ENCODE results near the gene KCND2. TPM values are rescaled to one million over a fixed set of nuclear protein-coding genes. Genes with fewer than 3 reads are reported as not detected.

Gene KCND2
- total RNA-seq, 1 donor from 2014 or later: 0.61 TPM

DNA sequence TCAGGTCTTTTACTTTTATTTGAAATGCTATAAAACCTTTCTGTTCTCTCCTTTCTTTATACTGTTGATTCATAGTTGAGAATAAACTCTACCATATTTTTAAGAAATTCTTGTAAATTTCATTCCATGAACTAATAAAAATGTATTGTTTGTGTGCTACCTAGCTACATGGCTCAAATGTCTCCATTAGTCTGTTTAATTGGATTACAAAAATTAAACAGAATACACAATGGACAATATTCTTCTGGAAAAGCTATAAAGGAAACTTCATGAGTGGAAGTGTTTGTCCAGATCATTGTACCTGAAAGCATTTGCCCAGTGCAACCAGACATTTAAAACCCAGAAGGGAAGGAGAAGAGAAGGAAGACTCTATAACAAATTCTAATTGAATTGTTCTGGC, 20.1 kb downstream of the KCND2 start:
- Histone ChIP-seq H3K4me3 (no peak overlapping the region), H3K36me3 (no peaks in the 10 kb centered on the region), H3K4me1 (no peaks in the 10 kb centered on the region), H3K27me3 (no peaks in the 10 kb centered on the region), H3K27ac (no peak overlapping the region), H3K9me3 (no peaks in the 10 kb centered on the region)
- intact Hi-C loops (cut with DNase I): no loop called here
- TF ChIP-seq, protein P1, sequence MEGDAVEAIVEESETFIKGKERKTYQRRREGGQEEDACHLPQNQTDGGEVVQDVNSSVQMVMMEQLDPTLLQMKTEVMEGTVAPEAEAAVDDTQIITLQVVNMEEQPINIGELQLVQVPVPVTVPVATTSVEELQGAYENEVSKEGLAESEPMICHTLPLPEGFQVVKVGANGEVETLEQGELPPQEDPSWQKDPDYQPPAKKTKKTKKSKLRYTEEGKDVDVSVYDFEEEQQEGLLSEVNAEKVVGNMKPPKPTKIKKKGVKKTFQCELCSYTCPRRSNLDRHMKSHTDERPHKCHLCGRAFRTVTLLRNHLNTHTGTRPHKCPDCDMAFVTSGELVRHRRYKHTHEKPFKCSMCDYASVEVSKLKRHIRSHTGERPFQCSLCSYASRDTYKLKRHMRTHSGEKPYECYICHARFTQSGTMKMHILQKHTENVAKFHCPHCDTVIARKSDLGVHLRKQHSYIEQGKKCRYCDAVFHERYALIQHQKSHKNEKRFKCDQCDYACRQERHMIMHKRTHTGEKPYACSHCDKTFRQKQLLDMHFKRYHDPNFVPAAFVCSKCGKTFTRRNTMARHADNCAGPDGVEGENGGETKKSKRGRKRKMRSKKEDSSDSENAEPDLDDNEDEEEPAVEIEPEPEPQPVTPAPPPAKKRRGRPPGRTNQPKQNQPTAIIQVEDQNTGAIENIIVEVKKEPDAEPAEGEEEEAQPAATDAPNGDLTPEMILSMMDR (IDR thresholded peaks at IDR 0.05): no peak
- ATAC-seq: no peak
- no peak for DNase-seq

DNA sequence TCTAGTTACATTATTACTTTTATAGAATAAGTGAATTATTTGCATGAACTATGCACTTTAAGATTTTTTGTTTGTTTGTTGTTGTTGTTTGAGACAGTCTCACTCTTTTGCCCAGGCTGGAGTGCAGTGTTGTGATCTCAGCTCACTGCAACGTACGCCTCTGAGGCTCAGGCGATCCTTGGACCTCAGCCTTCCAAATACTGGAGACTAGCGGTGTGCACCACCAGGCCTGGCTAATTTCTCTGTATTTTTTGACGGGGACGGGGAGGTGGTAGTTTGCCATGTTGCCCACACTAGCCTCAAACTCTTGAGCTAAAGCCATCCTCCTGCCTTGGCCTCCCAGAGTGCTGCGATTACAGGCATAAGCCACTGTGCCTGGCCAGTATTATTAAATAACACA, 29.2 kb downstream of the KCND2 start:
- DNase-seq (no peak), ATAC-seq (no peak)
- H3K4me3 ChIP-seq: no peak overlapping the region
- no peaks in the 10 kb centered on the region for H3K4me1 ChIP-seq
- no peaks in the 10 kb centered on the region for H3K27me3 ChIP-seq
- intact Hi-C loops (cut with DNase I): no loop called here
- TF ChIP-seq, protein P1 (IDR thresholded peaks at IDR 0.05): no peak
- no peak overlapping the region for H3K27ac ChIP-seq
- no peaks in the 10 kb centered on the region for H3K36me3 ChIP-seq
- no peaks in the 10 kb centered on the region for H3K9me3 ChIP-seq

DNA sequence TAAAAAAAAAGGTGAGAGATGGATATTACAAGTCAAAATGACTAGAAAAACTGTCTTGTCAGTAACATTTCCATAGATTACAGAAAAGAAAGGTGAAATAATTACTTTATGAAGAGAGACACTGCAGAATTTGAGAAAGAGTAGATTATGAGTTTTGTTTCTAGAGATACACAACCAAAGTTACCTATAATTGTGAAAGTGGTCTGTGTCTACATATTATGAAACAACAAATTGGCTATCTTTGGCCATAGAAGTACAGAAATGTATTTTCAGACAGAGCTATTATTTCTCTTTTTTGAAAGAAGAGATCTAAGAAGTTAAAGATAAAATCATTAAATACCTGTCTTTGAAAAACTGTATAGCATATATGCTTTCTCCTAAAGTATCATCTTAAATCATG, 30.1 kb downstream of the KCND2 start:
- ATAC-seq: no peak
- H3K4me1 ChIP-seq: no peaks in the 10 kb centered on the region
- intact Hi-C loops (cut with DNase I): no loop called here
- TF ChIP-seq, protein P1 (IDR thresholded peaks at IDR 0.05): no peak
- H3K9me3 ChIP-seq: no peaks in the 10 kb centered on the region
- H3K27ac ChIP-seq: no peak overlapping the region
- DNase-seq: no peak
- no peaks in the 10 kb centered on the region for H3K27me3 ChIP-seq
- H3K4me3 ChIP-seq: no peak overlapping the region
- no peaks in the 10 kb centered on the region for H3K36me3 ChIP-seq

DNA sequence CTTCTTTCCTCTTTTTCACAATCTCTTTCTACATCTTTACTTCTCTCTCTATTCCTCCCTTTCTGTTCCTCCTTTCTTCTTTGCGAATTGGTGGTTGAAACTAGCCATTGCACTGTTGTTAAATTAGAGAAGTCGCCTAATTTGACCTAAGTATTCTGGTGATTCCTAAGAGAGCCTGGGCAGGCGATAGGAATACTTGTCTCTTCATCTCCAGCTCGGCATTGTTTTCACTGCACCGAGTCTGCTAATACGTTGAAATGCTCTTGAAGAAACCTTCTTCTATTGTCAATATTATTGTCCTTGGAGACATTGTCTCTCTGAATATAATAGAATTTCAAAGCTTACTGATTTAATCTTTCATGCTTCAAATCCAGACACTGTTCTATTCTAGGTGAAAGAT, 31.7 kb downstream of the KCND2 start:
- Histone ChIP-seq H3K27me3 (no peaks in the 10 kb centered on the region), H3K4me1 (no peaks in the 10 kb centered on the region), H3K36me3 (no peaks in the 10 kb centered on the region), H3K9me3 (no peaks in the 10 kb centered on the region), H3K27ac (no peak overlapping the region), H3K4me3 (no peak overlapping the region)
- TF ChIP-seq, protein P1 (IDR thresholded peaks at IDR 0.05): no peak
- no peak for DNase-seq
- intact Hi-C loops (cut with DNase I): no loop called here
- no peak for ATAC-seq

DNA sequence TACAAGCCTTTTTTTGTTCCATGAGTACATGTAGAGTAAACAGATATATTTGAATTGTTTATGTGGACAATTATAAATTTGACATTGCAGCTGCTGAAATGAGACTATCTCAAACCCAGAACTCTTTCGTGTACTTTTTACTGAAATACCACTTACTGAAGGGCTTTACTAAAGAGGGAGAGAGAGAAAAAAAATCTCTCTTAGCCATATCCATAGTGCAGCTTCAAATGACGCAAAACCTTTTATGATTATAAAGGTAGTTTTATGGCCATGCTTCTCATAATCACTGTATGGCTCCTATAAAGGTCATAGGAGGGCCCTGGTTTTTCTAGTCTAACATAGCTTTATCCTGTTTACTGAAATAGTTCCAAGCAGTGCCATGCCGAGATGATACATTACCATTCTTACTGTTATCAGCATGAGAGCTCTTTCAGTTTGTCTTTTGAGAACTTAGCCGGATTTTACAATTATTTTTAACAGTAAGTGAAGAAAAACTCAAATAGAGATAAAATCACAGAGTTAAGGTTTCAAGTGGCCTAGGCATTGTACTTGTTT, 35.1 kb downstream of the KCND2 start:
- intact Hi-C loops (cut with DNase I): no loop called here
- no peak overlapping the region for H3K27ac ChIP-seq
- ATAC-seq: no peak
- H3K36me3 ChIP-seq: no peaks in the 10 kb centered on the region
- TF ChIP-seq, protein P1 (IDR thresholded peaks at IDR 0.05): no peak
- no peaks in the 10 kb centered on the region for H3K27me3 ChIP-seq
- H3K4me3 ChIP-seq: no peak overlapping the region
- H3K4me1 ChIP-seq: no peaks in the 10 kb centered on the region
- no peak for DNase-seq
- no peaks in the 10 kb centered on the region for H3K9me3 ChIP-seq
